HG02759 (cell line): ENCODE results near the gene SLC35F1.
A peak's percentile ranks its signal among the peaks of the same experiment; 100 is the strongest.
"Not testable (repeated sequence)": the region's sequence is repeated elsewhere in the genome, so short reads cannot be mapped to it uniquely, and the experiment has no call there.

Experiments used
- ATAC-seq: cut with Tn5 transposase; IDR thresholded peaks from one replicate; pipeline ENCODE4 v1.9.1; 2021; ENCODE audit warnings: mild to moderate bottlenecking, moderate library complexity; ENCODE audit not compliant: unreplicated experiment

Gene SLC35F1

GRCh38 chr6:117906958-117907600 lies at the start of gene SLC35F1:
TSS of gene SLC35F1 (plus strand) at chr6:117907264.
- ATAC-seq = peak; percentile 66

DNA sequence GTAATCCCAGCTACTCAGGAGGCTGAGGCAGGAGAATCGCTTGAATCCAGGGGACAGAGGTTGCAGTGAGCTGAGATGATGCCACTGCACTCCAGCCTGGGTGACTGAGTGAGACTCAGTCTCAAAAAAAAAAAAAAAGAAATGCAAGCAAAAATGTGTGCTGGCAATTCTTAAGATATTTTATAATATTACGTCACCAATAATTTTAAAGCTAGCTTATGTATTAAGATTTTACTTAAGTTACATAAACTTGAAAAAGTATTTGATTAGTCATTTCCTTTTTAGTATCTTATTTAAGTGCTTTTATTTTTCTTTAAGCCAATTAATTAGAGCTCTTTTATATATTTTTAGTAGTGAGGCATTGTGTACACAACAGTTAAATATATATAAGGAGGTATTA lies 48.5 kb upstream of the SLC35F1 start:
- ATAC-seq = not testable (repeated sequence)

DNA sequence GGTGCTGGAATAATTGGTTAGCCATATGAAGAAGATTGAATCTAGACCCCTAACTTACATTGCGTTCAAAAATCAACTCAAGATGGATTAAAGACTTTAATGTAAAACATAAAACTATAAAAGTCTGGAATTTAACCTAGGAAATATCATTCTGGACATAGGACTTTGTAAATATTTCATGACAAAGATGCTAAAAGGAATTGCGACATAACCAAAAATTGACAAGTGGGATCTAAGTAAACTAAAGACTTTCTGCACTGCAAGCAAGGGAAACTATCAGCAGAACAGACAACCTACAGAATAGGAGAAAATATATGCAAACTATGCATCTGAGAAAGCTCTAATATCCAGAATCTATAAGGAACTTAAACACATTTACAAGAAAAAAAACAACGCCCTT lies 45.5 kb upstream of the SLC35F1 start:
- no peak for ATAC-seq

GRCh38 chr6:117866561-117866960 lies 40.5 kb upstream of the SLC35F1 start:
- ATAC-seq = no peak

GRCh38 chr6:117870486-117871242 lies 36.4 kb upstream of the SLC35F1 start:
- peak; percentile 75 for ATAC-seq

- no peak for ATAC-seq
Observed at GRCh38 chr6:117880824-117881223, 26.2 kb upstream of the SLC35F1 start.

- ATAC-seq = no peak
Observed at GRCh38 chr6:117890172-117890571, 16.9 kb upstream of the SLC35F1 start.

DNA sequence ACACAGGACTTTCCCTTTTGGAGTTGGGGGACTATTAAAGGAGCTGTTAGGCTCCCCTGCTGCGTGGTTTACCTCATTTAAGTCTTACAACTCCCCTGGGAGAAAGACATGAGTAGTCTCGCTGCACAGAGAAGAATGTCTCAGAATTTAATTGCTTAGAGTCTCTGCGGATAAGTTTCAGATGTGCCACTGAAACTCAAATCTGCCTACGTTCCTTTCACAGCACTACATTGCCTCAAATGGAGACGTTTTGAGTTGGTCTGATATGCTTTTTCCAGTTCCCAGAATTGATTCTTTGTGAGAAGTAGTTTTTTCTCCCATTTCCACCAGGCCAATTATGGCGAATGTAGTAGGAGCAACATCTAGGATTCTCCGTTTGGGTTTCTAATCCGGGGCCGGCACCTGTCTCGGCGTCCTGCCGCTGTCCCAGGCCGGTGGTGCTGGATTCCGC lies 532 bp upstream of the SLC35F1 start:
- ATAC-seq = peak; percentile 36

DNA sequence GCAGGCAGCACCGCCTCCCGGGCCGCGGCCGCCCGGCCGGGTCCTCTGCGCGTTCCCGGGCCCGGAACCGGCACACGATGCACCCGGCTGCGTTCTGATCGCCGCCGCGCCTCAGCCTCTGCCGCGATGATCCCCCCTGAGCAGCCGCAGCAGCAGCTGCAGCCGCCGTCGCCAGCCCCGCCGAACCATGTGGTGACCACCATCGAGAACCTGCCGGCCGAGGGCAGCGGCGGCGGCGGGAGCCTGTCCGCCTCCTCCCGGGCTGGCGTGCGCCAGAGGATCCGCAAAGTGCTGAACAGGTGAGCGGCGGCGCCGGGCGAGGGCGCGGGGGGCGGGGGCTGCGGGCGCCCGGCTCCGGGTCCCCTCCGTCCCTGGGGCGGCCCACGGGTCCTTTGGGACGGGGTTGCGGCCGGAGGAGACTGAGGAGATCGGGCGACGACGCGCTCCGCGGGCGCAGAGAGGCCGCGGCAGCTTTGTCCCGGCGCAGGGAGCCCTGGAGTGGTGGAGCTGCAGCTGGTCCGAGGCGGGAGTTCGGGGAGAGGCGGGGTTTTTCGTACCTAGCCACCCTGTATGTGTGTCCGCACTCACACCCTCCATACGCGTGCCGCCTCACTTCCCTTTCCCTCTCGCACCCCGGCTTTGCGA lies 659 bp downstream of the SLC35F1 start:
- ATAC-seq = peak; percentile 31

DNA sequence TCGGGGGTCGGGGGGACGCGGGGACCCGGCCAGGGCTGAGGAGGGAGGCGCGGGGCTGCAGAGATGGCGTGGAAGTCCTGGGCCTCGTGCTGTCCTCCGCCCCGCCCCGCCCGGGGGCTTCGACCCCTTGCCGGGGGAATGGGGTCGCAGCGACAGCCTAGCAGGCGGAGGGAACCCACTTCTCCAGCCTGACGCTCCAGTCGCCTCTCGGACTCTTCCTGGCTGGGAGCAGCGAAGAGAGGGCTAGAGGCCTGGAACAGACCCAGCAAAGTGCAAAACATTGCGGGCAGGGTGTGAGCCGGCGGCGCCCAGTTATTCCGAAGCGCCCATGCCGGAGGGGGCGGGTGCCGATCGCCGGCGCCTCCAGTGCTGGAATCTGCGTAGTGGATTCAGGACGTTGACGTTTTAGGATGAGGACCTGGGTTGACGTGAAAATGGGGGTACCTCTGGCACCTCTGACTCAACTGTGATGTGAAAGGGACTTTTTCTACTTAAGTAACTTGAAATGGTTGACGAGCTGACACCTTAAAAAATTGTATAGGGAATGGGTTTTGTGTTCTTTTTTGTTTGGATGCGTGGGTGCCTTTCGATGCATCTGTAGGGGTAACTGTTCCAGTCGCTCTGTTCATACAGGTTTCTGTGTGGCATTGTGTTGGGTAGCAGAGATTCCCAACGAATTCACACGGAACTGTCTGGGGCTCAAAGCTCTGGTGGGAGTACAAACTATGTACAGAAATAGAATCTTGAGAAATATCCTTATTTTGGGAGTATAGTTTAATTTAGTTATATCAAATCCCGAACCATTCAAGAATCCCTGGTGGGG lies 1.4 kb downstream of the SLC35F1 start:
- ATAC-seq = no peak

DNA sequence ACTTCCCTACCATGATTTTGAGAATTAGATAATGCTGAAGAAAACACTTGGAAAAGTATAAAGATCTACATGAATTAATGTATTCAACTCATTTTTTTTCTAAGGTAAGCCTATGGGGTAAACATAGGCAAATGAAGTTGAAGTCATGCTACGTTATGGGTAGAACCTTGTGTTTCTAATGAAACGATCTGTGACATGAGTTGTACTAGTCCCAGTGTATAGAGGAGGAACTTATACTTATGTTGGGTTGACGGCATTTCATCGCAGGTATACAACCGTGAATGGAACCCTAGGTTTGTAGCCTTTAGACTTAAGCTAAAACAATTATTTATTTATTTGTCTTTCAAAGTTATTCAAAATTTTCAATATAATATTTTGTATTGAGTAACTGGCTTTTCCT lies 2.6 kb downstream of the SLC35F1 start:
- ATAC-seq = no peak

DNA sequence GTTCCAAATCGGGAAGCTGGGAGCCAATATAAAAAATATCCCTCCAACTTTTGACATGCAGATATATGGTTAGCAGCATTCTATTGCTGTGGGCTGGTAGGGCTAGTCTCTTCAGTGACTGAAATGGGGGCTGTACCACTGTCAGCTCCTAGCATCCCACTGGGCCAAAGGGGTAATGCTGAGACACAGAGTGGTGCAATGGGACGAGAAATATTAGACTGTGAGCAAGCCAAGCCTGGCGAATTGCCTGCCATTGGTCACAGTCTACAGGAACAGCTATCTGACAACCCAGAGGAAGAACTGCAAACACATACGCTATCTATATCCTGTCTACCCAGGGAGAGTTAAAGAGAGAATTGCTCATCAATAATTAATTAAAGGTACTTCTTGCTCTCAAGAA lies 3.5 kb downstream of the SLC35F1 start:
- ATAC-seq = no peak

DNA sequence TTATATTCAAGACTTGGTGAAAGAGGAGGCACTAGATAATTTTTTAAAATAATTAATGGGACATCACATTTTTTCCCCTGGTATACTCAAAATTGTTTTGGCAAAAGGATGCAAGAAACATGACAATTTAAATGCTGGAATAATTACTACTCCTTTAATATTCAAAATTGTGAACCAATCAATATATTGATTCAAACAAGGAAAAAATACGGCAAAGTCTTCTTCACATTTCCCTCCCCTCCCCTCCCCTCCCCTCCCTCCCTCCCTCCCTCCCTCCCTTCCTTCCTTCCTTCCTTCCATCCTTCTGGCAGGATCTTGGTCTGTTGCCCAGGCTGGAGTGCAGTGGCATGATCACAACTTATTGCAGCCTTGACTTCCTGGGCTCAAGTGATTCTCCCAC lies 4.1 kb downstream of the SLC35F1 start:
- ATAC-seq = no peak

- no peak for ATAC-seq
Observed at GRCh38 chr6:117911660-117912059, 4.6 kb downstream of the SLC35F1 start.

GRCh38 chr6:117915846-117916245 lies 8.8 kb downstream of the SLC35F1 start:
- ATAC-seq = no peak

GRCh38 chr6:117916483-117916882 lies 9.4 kb downstream of the SLC35F1 start:
- ATAC-seq = no peak

DNA sequence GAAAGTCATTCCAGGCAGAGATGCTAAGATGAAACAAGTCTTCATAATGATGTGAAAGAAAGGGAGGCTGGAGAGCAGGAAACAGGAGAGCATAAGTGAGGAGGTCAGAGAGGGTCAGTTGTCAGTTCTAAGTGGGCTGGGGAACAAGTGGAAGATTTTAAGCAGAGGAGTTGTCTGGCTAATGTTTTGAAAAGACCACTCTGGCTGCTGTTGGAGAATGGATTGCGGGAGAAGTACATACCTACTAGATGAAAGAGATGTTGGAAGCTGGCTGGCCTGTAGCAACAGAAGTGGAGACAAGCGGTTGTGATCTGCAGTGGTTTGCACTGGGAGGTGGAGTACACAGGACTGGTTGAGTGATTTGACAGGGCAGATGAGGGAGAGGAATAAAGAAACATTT lies 10.1 kb downstream of the SLC35F1 start:
- no peak for ATAC-seq

- ATAC-seq = no peak
Observed at GRCh38 chr6:117918454-117918853, 11.4 kb downstream of the SLC35F1 start.

DNA sequence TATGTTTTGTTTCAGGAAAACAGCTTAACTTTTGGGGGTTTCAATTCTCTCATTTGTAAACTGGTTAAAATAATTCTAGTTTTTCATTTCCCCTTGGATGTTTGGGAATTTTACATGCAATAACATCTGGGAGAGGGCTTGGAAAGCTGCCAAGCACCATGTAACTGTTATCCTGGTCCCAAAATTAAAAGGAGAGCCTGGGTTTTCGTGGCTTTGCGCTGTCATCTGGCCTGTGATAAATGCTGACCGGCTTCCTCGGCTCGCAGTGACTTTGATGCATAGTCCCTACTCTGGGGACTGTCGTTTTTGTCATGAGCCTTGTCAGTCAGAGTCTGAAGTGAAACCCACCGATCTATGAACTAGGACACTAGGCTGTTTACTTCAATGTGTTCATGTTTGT lies 12.2 kb downstream of the SLC35F1 start:
- ATAC-seq = no peak

DNA sequence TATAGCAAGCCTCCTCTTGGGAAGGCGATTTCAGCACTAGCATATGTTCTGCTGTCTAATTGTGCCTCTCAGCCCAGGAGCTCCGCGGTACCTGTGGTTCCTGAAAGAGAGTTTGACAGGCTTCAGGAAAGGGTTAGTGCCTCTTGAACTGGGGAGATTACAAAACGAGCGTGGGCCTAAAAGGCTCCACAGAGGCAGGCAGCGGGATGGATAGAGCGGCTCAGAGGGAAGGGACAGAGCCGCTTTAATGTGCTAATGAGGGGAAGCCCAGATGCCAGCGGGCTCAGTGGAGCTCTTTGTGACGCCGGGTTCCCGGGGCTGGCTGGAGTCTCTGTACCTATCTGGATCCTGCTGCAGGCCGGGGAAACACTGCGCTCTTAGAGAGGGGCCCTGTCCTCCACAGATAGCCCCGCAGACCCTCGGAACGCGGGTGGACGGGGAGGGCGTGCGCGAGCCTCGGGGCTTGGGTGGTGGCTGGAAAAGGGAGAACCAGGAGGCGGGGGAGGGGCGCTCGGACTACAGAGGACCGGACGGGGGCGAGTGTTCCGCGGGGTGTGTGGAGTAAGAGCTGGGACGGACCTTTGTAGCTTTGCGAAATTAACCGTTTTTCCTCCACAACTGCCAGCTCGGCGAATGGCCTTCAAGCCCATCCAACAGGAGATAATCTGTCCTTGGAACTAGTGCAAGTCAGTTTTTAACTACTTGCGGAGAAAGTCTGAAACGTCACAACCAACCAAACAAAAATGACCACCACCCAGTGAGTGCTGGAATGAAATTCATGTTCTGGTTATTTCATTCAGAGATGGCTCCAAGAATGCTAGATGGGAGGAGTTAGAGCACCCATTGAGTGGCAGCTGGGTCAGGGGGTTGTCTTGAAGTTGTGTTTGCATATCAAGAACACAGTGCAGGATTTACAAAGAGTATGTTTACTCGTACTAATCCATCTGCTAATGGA lies 13.0 kb downstream of the SLC35F1 start:
- no peak for ATAC-seq
